Subcutaneous adipose tissue (tissue), 4 donors: ENCODE data around the gene FLNC. TPM values are rescaled to one million over a fixed set of nuclear protein-coding genes. Genes with fewer than 3 reads are reported as not detected.

ENCODE experiments used
- CTCF ChIP-seq: fragments of 450-650 bp; IDR thresholded peaks from one replicate; pipeline ENCODE4 v1.5.1; 2016; ENCODE audit warnings: low read depth, mild to moderate bottlenecking, control low read depth, antibody characterized with exemption, moderate library complexity
- total RNA-seq, 4 donors: library from RNA; depleted of rRNA; stranded (reverse); fragments of >200 nt; gene quantifications; one replicate each; pipeline ENCODE4 v1.1.0, GENCODE V29; 2016

The FLNC gene
- total RNA-seq, 4 donors from 2014 or later: 3.3 to 10.3 (median 4.8) TPM

GRCh38 chr7:128801667-128802418 is 28.4 kb upstream of the FLNC start:
- no peak for TF ChIP-seq CTCF

DNA sequence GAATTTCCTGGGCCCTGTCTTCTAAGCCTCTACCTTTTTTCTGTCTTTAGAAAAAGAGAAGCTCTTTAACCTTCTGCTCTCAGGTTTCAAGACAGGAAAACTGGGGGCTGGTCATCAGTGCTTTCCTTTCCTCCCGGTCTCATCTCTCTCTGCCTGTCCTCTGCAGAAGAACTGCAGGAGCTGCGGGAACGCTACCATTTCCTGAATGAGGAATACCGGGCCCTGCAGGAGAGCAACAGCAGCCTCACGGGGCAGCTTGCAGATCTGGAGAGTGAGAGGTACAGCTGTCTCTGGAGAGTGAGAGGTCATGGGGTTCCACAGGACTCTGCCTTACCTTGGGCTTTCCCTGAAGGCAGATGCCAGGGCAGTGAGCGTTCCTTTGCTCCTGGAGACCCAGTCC is 25.7 kb upstream of the FLNC start:
- no peak for TF ChIP-seq CTCF

- no peak for TF ChIP-seq CTCF
These were observed 25.0 kb upstream of the FLNC start for GRCh38 chr7:128805225-128805624.

GRCh38 chr7:128807191-128807590 is 23.0 kb upstream of the FLNC start:
- no peak for TF ChIP-seq CTCF

DNA sequence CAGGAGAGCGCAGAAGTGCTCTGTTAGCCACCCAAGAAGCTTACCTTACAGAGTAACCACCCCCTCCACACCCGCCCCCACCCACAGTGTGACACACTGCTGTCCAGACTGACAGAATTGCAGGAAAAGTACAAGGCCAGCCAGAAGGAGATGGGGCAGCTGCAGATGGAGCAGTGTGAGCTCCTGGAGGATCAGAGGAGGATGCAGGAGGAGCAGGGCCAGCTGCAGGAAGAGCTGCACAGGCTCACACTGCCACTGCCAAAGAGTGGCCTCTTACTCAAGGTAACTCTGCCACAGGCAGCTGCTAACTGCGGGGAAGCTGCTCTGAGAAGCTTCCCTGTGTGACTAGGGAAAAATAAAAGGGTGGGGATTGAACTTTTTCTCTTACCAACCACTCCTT is 20.8 kb upstream of the FLNC start:
- TF ChIP-seq CTCF: no peak

DNA sequence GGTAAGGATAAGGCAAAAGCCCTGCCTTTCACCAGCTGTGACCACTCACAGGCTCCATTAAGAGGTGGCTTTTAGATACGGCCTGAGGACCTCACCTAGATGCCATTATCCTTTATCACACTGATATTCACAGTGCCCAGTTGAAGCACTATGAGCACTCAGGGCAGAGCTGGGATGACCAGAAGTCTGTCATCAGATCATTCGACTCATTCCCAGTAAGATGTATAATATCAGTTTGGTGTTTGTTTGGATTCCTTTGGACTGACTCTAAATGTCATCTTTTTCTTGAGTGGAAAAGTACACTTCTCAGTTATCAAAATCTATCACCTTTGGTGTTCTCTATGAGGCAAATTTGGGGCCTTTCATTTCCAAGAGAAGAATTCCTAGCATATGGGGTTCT is 19.7 kb upstream of the FLNC start:
- no peak for TF ChIP-seq CTCF

DNA sequence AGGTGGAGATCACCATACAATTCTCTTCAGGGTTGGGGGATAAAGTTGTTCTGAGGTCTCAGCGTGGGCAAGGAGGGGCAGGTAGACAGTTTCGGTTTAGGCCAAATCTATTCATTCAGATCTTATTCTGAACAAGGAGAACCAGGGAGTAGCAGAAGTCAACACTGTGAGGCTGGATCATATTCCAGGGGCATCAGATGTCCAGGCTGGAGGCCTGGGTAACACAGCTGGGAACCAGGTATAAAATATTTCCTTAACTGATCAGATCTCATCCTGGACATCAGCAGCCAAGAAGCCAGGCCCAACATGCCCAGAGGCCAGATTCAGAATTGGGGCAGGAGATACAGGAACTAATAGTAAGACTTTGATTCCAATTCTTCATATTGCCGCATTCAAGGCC is 19.2 kb upstream of the FLNC start:
- no peak for TF ChIP-seq CTCF
